ENCODE data around the gene WLS. TPM values are rescaled to one million over a fixed set of nuclear protein-coding genes. Genes with fewer than 3 reads are reported as not detected.
A peak's percentile ranks its signal among the peaks of the same experiment; 100 is the strongest.

WLS gene
- polyA plus RNA-seq, 2 donors: 29.4 to 52.5 TPM

- Histone ChIP-seq H3K27me3 (ENCODE audit: control insufficient read depth in 1 of 2, insufficient read depth in 2 of 2, low read length in 2 of 2) (no peaks in the 10 kb centered on the region), H3K27ac (ENCODE audit: low read depth in 2 of 2, low read length in 1 of 2) (no peak overlapping the region), H3K9me3 (ENCODE audit: control insufficient read depth in 2 of 2, insufficient read depth in 1 of 2, low read depth in 1 of 2, low read length in 1 of 2) (no peaks in the 10 kb centered on the region), H3K36me3 (ENCODE audit: control insufficient read depth in 2 of 2, insufficient read depth in 2 of 2, low read length in 1 of 2) (peaks cover 0 to 8% of the 10 kb centered on the region in 2 donors), H3K4me1 (ENCODE audit: control insufficient read depth in 2 of 2, insufficient read depth in 2 of 2, low read length in 1 of 2) (no peaks in the 10 kb centered on the region), H3K4me3 (ENCODE audit: low read depth in 1 of 2, low read length in 2 of 2) (no peak overlapping the region)
- WGBS, 2 donors: 89% methylated on average over 2 of the region's 2 CpGs
Observed at GRCh38 chr1:68191717-68192116, 40.6 kb downstream of the WLS start.

GRCh38 chr1:68188644-68189340, 43.5 kb downstream of the WLS start:
- peak overlapping the region; percentile 55 to 62 for H3K27ac ChIP-seq (ENCODE audit: low read depth in 2 of 2, low read length in 1 of 2)
- H3K36me3 ChIP-seq (ENCODE audit: control insufficient read depth in 2 of 2, insufficient read depth in 2 of 2, low read length in 1 of 2): peaks cover 0 to 9% of the 10 kb centered on the region in 2 donors
- H3K9me3 ChIP-seq (ENCODE audit: control insufficient read depth in 2 of 2, insufficient read depth in 1 of 2, low read depth in 1 of 2, low read length in 1 of 2): no peaks in the 10 kb centered on the region
- 66 to 71% methylated on average over 4 of the region's 4 CpGs for WGBS, 2 donors
- H3K27me3 ChIP-seq (ENCODE audit: control insufficient read depth in 1 of 2, insufficient read depth in 2 of 2, low read length in 2 of 2): no peaks in the 10 kb centered on the region
- no peaks in the 10 kb centered on the region for H3K4me1 ChIP-seq (ENCODE audit: control insufficient read depth in 2 of 2, insufficient read depth in 2 of 2, low read length in 1 of 2)
- H3K4me3 ChIP-seq (ENCODE audit: low read depth in 1 of 2, low read length in 2 of 2): no peak overlapping the region

- Histone ChIP-seq H3K4me3 (ENCODE audit: low read depth in 1 of 2, low read length in 2 of 2) (no peak overlapping the region), H3K27me3 (ENCODE audit: control insufficient read depth in 1 of 2, insufficient read depth in 2 of 2, low read length in 2 of 2) (no peaks in the 10 kb centered on the region), H3K36me3 (ENCODE audit: control insufficient read depth in 2 of 2, insufficient read depth in 2 of 2, low read length in 1 of 2) (peaks cover 0 to 7% of the 10 kb centered on the region in 2 donors), H3K4me1 (ENCODE audit: control insufficient read depth in 2 of 2, insufficient read depth in 2 of 2, low read length in 1 of 2) (no peaks in the 10 kb centered on the region), H3K9me3 (ENCODE audit: control insufficient read depth in 2 of 2, insufficient read depth in 1 of 2, low read depth in 1 of 2, low read length in 1 of 2) (no peaks in the 10 kb centered on the region), H3K27ac (ENCODE audit: low read depth in 2 of 2, low read length in 1 of 2) (peak overlapping the region in 1 of 2 donors; percentile 33)
- 68 to 69% methylated on average over 3 of the region's 3 CpGs for WGBS, 2 donors
Observed at GRCh38 chr1:68188060-68188538, 44.2 kb downstream of the WLS start.

GRCh38 chr1:68185743-68186142, 46.6 kb downstream of the WLS start:
- Histone ChIP-seq H3K4me3 (ENCODE audit: low read depth in 1 of 2, low read length in 2 of 2) (no peak overlapping the region), H3K27ac (ENCODE audit: low read depth in 2 of 2, low read length in 1 of 2) (no peak overlapping the region), H3K9me3 (ENCODE audit: control insufficient read depth in 2 of 2, insufficient read depth in 1 of 2, low read depth in 1 of 2, low read length in 1 of 2) (no peaks in the 10 kb centered on the region), H3K27me3 (ENCODE audit: control insufficient read depth in 1 of 2, insufficient read depth in 2 of 2, low read length in 2 of 2) (no peaks in the 10 kb centered on the region), H3K4me1 (ENCODE audit: control insufficient read depth in 2 of 2, insufficient read depth in 2 of 2, low read length in 1 of 2) (no peaks in the 10 kb centered on the region), H3K36me3 (ENCODE audit: control insufficient read depth in 2 of 2, insufficient read depth in 2 of 2, low read length in 1 of 2) (peaks cover 0 to 7% of the 10 kb centered on the region in 2 donors)
- 47 to 72% methylated on average over 2 of the region's 2 CpGs for WGBS, 2 donors

- no peaks in the 10 kb centered on the region for H3K4me1 ChIP-seq (ENCODE audit: control insufficient read depth in 2 of 2, insufficient read depth in 2 of 2, low read length in 1 of 2)
- no peak overlapping the region for H3K27ac ChIP-seq (ENCODE audit: low read depth in 2 of 2, low read length in 1 of 2)
- H3K9me3 ChIP-seq (ENCODE audit: control insufficient read depth in 2 of 2, insufficient read depth in 1 of 2, low read depth in 1 of 2, low read length in 1 of 2): no peaks in the 10 kb centered on the region
- WGBS, 2 donors: 90 to 92% methylated on average over 2 of the region's 2 CpGs
- H3K36me3 ChIP-seq (ENCODE audit: control insufficient read depth in 2 of 2, insufficient read depth in 2 of 2, low read length in 1 of 2): peaks cover 0 to 2% of the 10 kb centered on the region in 2 donors
- no peaks in the 10 kb centered on the region for H3K27me3 ChIP-seq (ENCODE audit: control insufficient read depth in 1 of 2, insufficient read depth in 2 of 2, low read length in 2 of 2)
- H3K4me3 ChIP-seq (ENCODE audit: low read depth in 1 of 2, low read length in 2 of 2): no peak overlapping the region
Observed at GRCh38 chr1:68183895-68184294, 48.4 kb downstream of the WLS start.

- no peaks in the 10 kb centered on the region for H3K9me3 ChIP-seq (ENCODE audit: control insufficient read depth in 2 of 2, insufficient read depth in 1 of 2, low read depth in 1 of 2, low read length in 1 of 2)
- no peaks in the 10 kb centered on the region for H3K4me1 ChIP-seq (ENCODE audit: control insufficient read depth in 2 of 2, insufficient read depth in 2 of 2, low read length in 1 of 2)
- 35 to 63% methylated on average over 1 of the region's 1 CpG for WGBS, 2 donors
- H3K27ac ChIP-seq (ENCODE audit: low read depth in 2 of 2, low read length in 1 of 2): no peak overlapping the region
- H3K36me3 ChIP-seq (ENCODE audit: control insufficient read depth in 2 of 2, insufficient read depth in 2 of 2, low read length in 1 of 2): peaks cover 0 to 2% of the 10 kb centered on the region in 2 donors
- no peak overlapping the region for H3K4me3 ChIP-seq (ENCODE audit: low read depth in 1 of 2, low read length in 2 of 2)
- no peaks in the 10 kb centered on the region for H3K27me3 ChIP-seq (ENCODE audit: control insufficient read depth in 1 of 2, insufficient read depth in 2 of 2, low read length in 2 of 2)
Observed at GRCh38 chr1:68181165-68181556, 51.2 kb downstream of the WLS start.

- Histone ChIP-seq H3K4me1 (ENCODE audit: control insufficient read depth in 2 of 2, insufficient read depth in 2 of 2, low read length in 1 of 2) (no peaks in the 10 kb centered on the region), H3K9me3 (ENCODE audit: control insufficient read depth in 2 of 2, insufficient read depth in 1 of 2, low read depth in 1 of 2, low read length in 1 of 2) (no peaks in the 10 kb centered on the region)
Observed at GRCh38 chr1:68180441-68181164, 51.7 kb downstream of the WLS start.

GRCh38 chr1:68178821-68179490, 53.4 kb downstream of the WLS start:
- H3K27me3 ChIP-seq (ENCODE audit: control insufficient read depth in 1 of 2, insufficient read depth in 2 of 2, low read length in 2 of 2): no peaks in the 10 kb centered on the region
- no peak overlapping the region for H3K27ac ChIP-seq (ENCODE audit: low read depth in 2 of 2, low read length in 1 of 2)
- 75 to 77% methylated on average over 4 of the region's 4 CpGs for WGBS, 2 donors
- H3K9me3 ChIP-seq (ENCODE audit: control insufficient read depth in 2 of 2, insufficient read depth in 1 of 2, low read depth in 1 of 2, low read length in 1 of 2): no peaks in the 10 kb centered on the region
- H3K36me3 ChIP-seq (ENCODE audit: control insufficient read depth in 2 of 2, insufficient read depth in 2 of 2, low read length in 1 of 2): no peaks in the 10 kb centered on the region
- H3K4me1 ChIP-seq (ENCODE audit: control insufficient read depth in 2 of 2, insufficient read depth in 2 of 2, low read length in 1 of 2): peaks cover 3 to 7% of the 10 kb centered on the region in 2 donors
- no peak overlapping the region for H3K4me3 ChIP-seq (ENCODE audit: low read depth in 1 of 2, low read length in 2 of 2)

More at GRCh38 chr1:68180441-68181164, 51.7 kb downstream of the WLS start:
- no peak overlapping the region for H3K27ac ChIP-seq (ENCODE audit: low read depth in 2 of 2, low read length in 1 of 2)
- H3K4me3 ChIP-seq (ENCODE audit: low read depth in 1 of 2, low read length in 2 of 2): no peak overlapping the region
- H3K27me3 ChIP-seq (ENCODE audit: control insufficient read depth in 1 of 2, insufficient read depth in 2 of 2, low read length in 2 of 2): no peaks in the 10 kb centered on the region
- H3K36me3 ChIP-seq (ENCODE audit: control insufficient read depth in 2 of 2, insufficient read depth in 2 of 2, low read length in 1 of 2): peaks cover 0 to 2% of the 10 kb centered on the region in 2 donors

- no peak overlapping the region for H3K4me3 ChIP-seq (ENCODE audit: low read depth in 1 of 2, low read length in 2 of 2)
- H3K4me1 ChIP-seq (ENCODE audit: control insufficient read depth in 2 of 2, insufficient read depth in 2 of 2, low read length in 1 of 2): peaks cover 3 to 8% of the 10 kb centered on the region in 2 donors
- peak overlapping the region; percentile 54 to 66 for H3K27ac ChIP-seq (ENCODE audit: low read depth in 2 of 2, low read length in 1 of 2)
- WGBS, 2 donors: 57 to 58% methylated on average over 8 of the region's 8 CpGs
- no peaks in the 10 kb centered on the region for H3K27me3 ChIP-seq (ENCODE audit: control insufficient read depth in 1 of 2, insufficient read depth in 2 of 2, low read length in 2 of 2)
- no peaks in the 10 kb centered on the region for H3K36me3 ChIP-seq (ENCODE audit: control insufficient read depth in 2 of 2, insufficient read depth in 2 of 2, low read length in 1 of 2)
- H3K9me3 ChIP-seq (ENCODE audit: control insufficient read depth in 2 of 2, insufficient read depth in 1 of 2, low read depth in 1 of 2, low read length in 1 of 2): no peaks in the 10 kb centered on the region
Observed at GRCh38 chr1:68175621-68176398, 56.5 kb downstream of the WLS start.
